GM19025 (cell line): Measurements from ENCODE around the gene HNRNPK.
"Not testable (repeated sequence)": the region's sequence is repeated elsewhere in the genome, so short reads cannot be mapped to it uniquely, and the experiment has no call there.

ENCODE experiments used
- ATAC-seq: cut with Tn5 transposase; IDR thresholded peaks from one replicate; pipeline ENCODE4 v1.9.1; 2021; ENCODE audit warnings: mild to moderate bottlenecking, low read depth, moderate library complexity; ENCODE audit not compliant: unreplicated experiment

The HNRNPK gene

GRCh38 chr9:83978992-83979811 is 813 bp downstream of the HNRNPK start:
- no peak for ATAC-seq

- no peak for ATAC-seq
Observed at GRCh38 chr9:83977196-83977595, 2.8 kb downstream of the HNRNPK start.

GRCh38 chr9:83976372-83976771 is 3.6 kb downstream of the HNRNPK start:
- ATAC-seq: no peak

- no peak for ATAC-seq
Observed at GRCh38 chr9:83975300-83975699, 4.7 kb downstream of the HNRNPK start.

- no peak for ATAC-seq
Observed at GRCh38 chr9:83972286-83972685, 7.7 kb downstream of the HNRNPK start.

- ATAC-seq: no peak
Observed at GRCh38 chr9:83971485-83971884, 8.5 kb downstream of the HNRNPK start.

- ATAC-seq: no peak
Observed at GRCh38 chr9:83969602-83970001, 10.4 kb downstream of the HNRNPK start.

- ATAC-seq: no peak
Observed at GRCh38 chr9:83967073-83967472, 12.9 kb downstream of the HNRNPK start.

GRCh38 chr9:83966209-83966582 is 13.8 kb downstream of the HNRNPK start:
- no peak for ATAC-seq

- no peak for ATAC-seq
Observed at GRCh38 chr9:83965350-83966208, 14.4 kb downstream of the HNRNPK start.

- no peak for ATAC-seq
Observed at GRCh38 chr9:83964973-83965349, 15.1 kb downstream of the HNRNPK start.

GRCh38 chr9:83962165-83962564 is 17.9 kb downstream of the HNRNPK start:
- no peak for ATAC-seq

- ATAC-seq: no peak
Observed at GRCh38 chr9:83960991-83961390, 19.0 kb downstream of the HNRNPK start.

- no peak for ATAC-seq
Observed at GRCh38 chr9:83959061-83959460, 21.0 kb downstream of the HNRNPK start.

GRCh38 chr9:83957248-83957513 is 22.8 kb downstream of the HNRNPK start:
- ATAC-seq: no peak

- peak; percentile 76 for ATAC-seq
Observed at GRCh38 chr9:83956436-83957247, 23.4 kb downstream of the HNRNPK start.

GRCh38 chr9:83956086-83956435 is 24.0 kb downstream of the HNRNPK start:
- ATAC-seq: peak; percentile 53

- not testable (repeated sequence) for ATAC-seq
Observed at GRCh38 chr9:83948096-83948495, 31.9 kb downstream of the HNRNPK start.

GRCh38 chr9:83940590-83941303 is 39.3 kb downstream of the HNRNPK start:
- no peak for ATAC-seq

GRCh38 chr9:83937861-83938455 is 42.1 kb downstream of the HNRNPK start:
- no peak for ATAC-seq
